Activated CD8-positive, alpha-beta memory T cell treated with anti-CD3 and anti-CD28 coated beads for 1 hour (primary cell): ENCODE results near the gene PCTP.

Experiments used
- DNase-seq, 2 donors: peaks; one replicate each; pipeline ENCODE4 v3.0.0-alpha.2; 2020; ENCODE audit warnings: low read depth in 1 of 2; ENCODE audit errors: extremely low read depth in 1 of 2

The PCTP gene

DNA sequence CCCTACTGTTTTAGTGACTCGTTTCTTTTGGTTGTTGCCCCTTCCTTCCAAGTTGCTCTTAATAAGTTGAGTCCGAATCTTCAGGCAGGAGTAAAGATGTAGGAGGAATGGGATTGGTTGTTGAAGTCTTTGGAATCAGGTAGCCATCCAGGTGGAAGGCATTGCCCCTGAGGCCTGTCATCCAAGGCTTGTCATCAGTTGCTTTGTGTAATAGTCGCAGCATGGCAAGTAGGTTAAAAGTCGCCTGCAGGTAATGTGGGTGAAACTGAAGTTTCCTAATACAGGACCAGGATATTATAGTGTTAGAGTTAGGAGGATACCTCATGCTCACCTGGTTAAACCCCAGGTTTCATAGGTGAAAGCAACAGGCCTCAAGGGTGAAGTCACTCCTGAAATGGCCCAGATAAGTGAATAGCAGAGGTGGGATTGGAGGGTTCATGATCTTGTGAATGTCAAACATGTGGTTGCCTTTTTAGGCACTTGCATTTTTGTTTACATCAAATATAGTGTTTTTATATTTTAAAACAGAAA lies 934 bp downstream of the PCTP start:
- DNase-seq = no peak

DNA sequence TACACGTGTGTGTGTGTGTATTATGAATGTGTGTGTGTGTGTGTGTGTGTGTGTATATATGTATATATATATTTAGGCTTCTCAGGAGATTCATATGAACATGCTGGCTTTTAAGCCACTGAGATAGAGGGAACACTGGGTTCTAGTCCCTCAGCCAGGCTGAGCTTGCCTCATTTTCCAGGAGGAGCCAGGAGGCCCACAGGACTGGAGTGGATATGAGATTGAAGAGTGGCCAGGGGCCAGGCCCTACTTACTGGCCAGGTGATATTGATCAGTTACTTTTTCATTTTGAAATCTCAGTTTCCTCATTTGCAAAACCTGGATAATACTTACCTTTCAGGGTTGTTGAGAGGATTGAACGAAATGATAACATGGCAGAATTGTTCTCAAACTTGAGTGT lies 5.8 kb downstream of the PCTP start:
- DNase-seq = no peak

DNA sequence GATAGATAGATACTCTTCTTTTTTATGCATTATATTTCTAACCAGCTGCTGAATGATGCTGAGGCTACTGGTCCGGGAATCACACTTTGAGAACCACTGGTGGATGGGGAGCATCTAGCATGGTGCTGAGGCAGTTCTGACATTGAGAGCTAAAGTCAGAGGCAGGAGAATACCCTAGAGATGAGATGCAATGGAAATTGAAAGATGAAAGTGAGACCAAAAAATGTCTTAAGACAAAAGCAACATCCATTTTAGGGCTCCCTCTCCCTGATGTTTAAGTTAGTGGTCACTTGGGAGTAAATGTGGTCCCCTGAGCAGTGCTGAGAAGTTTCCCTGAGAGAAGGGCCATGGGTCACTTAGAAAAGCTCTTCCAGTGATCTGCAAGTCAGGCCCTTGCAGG lies 6.8 kb downstream of the PCTP start:
- DNase-seq = no peak

GRCh38 chr17:55758171-55758570 lies 7.3 kb downstream of the PCTP start:
- no peak for DNase-seq

DNA sequence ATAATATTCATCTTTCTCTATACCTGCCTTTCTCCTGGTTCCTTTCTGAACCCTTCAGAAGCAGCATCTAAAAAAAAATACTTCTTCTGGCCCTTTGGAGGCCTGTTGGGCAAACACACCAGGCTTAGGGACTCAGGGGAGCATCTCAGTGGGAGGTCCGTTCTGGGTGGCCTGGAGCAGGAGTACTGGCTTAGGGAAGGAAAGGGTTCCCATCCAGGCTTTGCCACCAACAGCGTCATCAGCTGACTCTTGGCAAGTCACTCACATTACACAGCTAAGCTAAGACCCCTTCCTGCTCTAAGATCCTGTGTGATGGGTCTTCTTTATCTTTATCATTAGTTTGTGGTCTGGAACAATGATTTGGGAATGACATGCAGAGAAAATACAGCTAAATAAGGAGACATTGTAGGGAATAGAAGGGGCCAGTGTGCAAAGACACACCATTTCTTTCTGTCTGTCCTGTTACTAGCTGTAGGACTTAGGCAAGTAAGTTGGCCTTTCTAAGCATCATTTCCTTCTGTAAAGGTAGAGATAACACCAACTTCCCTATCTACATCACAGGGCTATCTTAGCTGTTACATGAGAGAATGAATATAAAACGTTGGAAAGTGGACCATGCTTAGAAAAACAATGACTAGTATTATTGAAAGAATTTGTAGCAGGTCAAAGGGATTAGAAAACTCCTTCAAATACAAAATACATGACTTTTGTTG lies 9.9 kb downstream of the PCTP start:
- DNase-seq = no peak

- no peak for DNase-seq
Observed at GRCh38 chr17:55762086-55762858, 11.4 kb downstream of the PCTP start.

GRCh38 chr17:55763856-55764255 lies 13.0 kb downstream of the PCTP start:
- no peak for DNase-seq

DNA sequence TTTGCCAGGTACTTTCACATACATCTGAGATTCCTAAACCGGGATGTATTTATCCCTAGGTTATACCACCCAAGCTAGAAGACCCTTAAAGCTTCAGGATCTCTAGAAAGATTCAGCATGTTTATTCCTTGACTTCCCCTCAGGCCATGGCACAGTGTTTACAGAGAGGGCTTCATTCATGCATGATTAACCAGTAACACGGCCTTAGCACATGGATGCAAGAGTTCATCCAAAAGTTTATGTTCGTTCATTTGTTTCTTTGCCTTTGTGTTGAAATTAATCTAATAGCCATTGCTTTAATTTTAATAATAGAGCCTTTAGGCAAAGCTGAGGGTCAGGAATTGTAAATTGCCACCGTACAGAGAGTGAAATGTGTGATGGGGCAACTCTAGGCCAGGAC lies 13.8 kb downstream of the PCTP start:
- DNase-seq = no peak

DNA sequence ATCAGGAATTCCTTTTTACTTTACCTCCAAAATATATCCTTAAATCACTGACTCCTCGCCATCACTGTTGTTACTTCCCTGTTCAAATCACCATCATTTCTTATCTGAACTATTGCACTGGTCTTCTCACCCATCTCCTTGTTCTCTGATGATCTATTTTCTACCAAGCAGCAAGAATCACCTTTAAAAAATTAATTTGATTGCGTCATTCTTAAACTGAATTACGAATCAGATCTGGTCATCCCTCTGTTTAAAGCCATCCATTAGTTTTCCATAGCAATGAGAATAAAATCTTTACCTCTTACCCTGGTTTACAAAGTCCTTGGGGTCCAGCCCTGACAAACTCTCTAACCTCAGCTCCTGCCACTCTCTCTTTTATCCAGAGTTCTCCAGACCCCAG lies 14.6 kb downstream of the PCTP start:
- DNase-seq = no peak

GRCh38 chr17:55768936-55769624 lies 18.2 kb downstream of the PCTP start:
- no peak for DNase-seq

- no peak for DNase-seq
Observed at GRCh38 chr17:55769625-55770000, 18.8 kb downstream of the PCTP start.

DNA sequence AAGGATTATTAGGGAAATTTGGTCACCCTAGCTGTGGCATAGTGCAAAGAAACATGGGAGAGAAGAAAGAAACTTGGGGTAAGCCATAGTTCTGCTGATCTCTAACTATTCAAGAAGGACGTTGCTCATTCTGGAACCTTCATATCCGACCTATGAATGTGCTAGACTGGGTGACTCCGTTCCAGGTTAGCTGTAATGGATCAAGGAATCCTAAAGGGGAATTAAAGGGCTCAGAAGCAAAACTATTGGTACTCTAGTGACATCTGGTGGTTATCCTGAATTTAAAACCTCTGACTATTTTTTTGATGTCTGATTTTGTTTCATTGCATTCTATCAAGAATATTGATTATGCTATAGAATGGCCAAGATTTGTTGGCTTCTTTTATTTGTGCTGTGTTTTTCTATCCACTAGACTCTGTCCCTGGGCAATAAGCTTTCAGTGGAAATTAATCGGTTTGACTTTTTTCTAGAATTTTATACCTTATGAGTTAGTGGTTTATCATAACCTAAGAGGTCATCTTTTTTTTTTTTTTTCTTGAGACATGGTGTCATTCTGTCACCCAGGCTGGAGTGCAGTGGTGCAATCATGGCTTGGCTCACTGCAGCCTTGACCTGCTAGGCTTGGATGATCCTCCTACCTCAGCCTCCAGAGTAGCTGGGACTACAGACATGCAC lies 19.5 kb downstream of the PCTP start:
- DNase-seq = no peak

- no peak for DNase-seq
Observed at GRCh38 chr17:55772086-55772485, 21.2 kb downstream of the PCTP start.

GRCh38 chr17:55773671-55774070 lies 22.8 kb downstream of the PCTP start:
- DNase-seq = no peak

DNA sequence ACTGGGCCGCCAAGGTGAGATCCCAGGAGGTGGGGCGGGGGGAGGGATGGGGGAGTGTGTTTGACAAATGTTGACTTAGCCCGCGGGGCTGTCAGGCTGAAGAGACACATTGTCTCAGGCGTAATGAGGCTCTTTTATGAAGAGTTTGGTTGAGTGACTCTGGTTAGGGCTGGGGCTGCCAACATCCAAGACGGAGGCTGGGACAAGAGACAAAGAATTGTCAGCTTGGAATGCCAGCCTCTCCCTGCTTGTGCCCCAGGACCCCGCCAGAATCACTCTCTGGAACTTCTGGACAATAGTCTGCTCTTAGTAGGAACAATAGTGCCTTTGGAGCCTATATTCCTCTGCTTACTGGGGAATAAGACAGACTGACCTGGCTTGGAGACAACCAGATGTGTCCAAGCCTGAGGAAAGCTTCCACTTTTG lies 24.0 kb downstream of the PCTP start:
- no peak for DNase-seq

DNA sequence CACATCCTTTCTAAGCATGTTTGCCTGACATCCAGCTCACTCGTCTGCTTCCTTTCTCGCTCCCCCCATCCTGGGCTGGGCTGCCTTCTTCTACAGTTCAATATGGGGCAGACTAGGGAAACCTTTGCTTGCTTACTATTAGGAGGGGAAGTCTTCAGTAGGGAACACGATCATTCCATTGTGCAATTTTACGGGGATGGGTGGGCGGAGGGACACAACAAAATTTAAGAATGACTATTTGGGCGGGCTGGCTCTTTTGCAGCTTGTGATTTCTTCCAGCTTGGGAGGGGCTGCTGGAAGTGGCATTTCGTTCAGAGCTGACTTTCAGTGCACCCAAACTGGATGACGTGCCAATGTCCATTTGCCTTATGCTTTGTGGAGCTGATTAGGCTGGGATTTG lies 25.4 kb downstream of the PCTP start:
- no peak for DNase-seq

- no peak for DNase-seq
Observed at GRCh38 chr17:55777471-55777971, 26.7 kb downstream of the PCTP start.

DNA sequence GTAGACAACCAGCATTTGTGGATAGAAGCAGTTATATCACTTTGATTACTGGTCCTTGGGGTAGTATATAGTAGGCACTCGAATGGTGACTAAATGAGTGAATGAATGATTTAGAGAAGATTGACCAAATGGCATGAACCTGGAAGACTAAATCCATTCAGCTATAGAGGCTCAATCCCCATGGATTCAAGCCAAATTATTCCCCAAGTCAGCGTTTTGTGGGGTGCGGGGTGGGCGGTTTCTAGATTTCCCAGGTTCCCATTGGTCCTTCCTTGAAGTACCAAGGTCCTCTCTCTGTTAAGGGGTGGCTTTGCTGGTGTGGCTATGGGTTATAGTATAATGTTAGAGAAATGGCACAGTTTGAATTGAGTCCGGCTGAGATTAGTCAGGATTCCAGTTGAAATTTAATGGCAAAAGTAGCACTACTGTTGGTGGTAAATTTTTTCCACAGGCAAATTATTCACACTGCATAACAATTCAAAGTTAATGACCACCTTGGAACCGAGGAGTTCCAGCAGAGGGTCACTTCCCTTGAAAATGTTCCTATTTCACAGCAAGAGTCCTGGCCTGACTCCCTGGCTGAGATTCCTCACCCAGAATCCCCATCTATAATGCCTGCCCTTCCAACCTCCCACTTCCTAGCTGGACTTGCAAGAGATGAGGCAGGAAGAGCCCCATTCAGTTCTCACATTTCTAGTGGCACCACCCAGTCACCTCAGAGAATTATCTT lies 27.7 kb downstream of the PCTP start:
- DNase-seq = no peak

DNA sequence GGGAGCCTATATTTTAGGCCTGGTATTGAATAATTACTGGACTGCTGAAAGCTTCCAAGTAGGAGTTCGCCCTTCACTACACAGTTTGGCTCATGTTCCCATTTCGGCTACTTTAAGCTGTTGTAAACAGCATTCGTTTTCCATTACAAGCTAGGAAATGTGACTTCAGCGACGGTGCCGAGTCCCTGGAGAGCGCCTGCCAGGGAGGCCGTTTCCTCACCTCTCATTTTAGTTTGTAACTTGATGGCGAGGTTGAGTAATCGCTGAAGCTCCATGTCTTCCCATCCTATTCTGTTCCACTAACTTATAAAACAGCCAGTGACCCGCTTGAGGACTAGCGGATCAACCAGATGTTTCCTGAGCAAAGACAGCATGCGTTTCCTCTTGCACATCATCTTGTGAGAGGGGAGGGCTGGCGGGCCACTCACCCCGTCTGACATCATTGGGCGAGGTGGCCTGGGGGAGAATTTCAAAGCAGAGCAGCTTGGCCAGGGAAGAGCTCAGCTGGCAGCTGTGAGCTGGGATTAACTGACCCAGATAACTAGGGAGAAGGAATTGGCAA lies 32.9 kb downstream of the PCTP start:
- DNase-seq = no peak

DNA sequence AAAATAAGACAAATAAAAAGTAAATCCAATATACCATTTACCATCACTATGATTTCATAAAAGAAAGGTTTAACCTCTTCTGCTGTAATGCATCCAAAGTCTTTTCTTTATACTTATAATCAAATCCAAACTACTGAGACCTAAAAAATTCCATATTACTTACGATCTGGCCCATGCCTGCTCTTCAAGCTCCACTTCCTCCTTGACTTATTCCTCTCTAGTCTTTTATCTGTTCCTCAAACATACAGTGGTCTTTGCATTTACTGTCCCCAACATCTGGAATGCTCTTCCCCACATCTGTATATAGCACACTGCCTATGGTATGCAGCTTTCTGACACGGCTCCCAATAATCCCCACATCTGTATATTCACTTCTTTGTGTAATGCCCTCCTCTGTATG lies 33.8 kb downstream of the PCTP start:
- no peak for DNase-seq
